OCI-LY3 (cell line): ENCODE measurements around the gene PRMT7.

Experiments used
- CTCF ChIP-seq: fragments of 200-600, 300-600 bp; sonication (generic); IDR thresholded peaks from 2 replicates; pipeline ENCODE4 v1.5.1; 2014; ENCODE audit warnings: antibody characterized with exemption, low read length, low read depth
- EZH2phosphoT487 ChIP-seq: fragments of 200-600 bp; shearing (Covaris generic); IDR thresholded peaks from 2 replicates; pipeline ENCODE4 v1.6.1; 2018; ENCODE audit warnings: antibody characterized with exemption, mixed run types, low read depth

GRCh38 chr16:68356249-68356918 is 45.6 kb downstream of the PRMT7 start:
- TF ChIP-seq CTCF (no peak), EZH2phosphoT487 (no peak)
